GM18858 (cell line): ENCODE measurements around the gene FAM3C.

Experiments used
- ATAC-seq: cut with Tn5 transposase; IDR thresholded peaks from one replicate; pipeline ENCODE4 v1.9.1; 2021; ENCODE audit not compliant: unreplicated experiment

Gene FAM3C

GRCh38 chr7:121301446-121302213 is 94.5 kb downstream of the FAM3C start:
- no peak for ATAC-seq

- no peak for ATAC-seq
These were observed 95.3 kb downstream of the FAM3C start for GRCh38 chr7:121300685-121301420.
